Measurements from ENCODE around the gene WDR4.

- no peak for TF ChIP-seq EP300 (IDR thresholded peaks at IDR 0.05)
- TF ChIP-seq, protein P1, sequence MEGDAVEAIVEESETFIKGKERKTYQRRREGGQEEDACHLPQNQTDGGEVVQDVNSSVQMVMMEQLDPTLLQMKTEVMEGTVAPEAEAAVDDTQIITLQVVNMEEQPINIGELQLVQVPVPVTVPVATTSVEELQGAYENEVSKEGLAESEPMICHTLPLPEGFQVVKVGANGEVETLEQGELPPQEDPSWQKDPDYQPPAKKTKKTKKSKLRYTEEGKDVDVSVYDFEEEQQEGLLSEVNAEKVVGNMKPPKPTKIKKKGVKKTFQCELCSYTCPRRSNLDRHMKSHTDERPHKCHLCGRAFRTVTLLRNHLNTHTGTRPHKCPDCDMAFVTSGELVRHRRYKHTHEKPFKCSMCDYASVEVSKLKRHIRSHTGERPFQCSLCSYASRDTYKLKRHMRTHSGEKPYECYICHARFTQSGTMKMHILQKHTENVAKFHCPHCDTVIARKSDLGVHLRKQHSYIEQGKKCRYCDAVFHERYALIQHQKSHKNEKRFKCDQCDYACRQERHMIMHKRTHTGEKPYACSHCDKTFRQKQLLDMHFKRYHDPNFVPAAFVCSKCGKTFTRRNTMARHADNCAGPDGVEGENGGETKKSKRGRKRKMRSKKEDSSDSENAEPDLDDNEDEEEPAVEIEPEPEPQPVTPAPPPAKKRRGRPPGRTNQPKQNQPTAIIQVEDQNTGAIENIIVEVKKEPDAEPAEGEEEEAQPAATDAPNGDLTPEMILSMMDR (IDR thresholded peaks at IDR 0.05): no peak
- TF ChIP-seq POLR2A (IDR thresholded peaks at IDR 0.05): no peak
Observed at GRCh38 chr21:42834726-42835191, 44.6 kb downstream of the WDR4 start.
